Mucosa of descending colon (tissue), 3 donors: Measurements from ENCODE around the gene ZNF232. TPM values are rescaled to one million over a fixed set of nuclear protein-coding genes. Genes with fewer than 3 reads are reported as not detected.
"Not testable (repeated sequence)": the region's sequence is repeated elsewhere in the genome, so short reads cannot be mapped to it uniquely, and the experiment has no call there.

Source experiments
- ATAC-seq: fragments of 200-7000 bp; cut with Tn5 transposase; one replicate; pipeline ENCODE4 v1.9.1; 2020; ENCODE audit warnings: mild to moderate bottlenecking, moderate library complexity
- DNase-seq, 3 donors: peaks; one replicate each; pipeline ENCODE4 v3.0.0-alpha.2; 2020
- H3K36me3 ChIP-seq: fragments of 200-600 bp; one replicate; pipeline ENCODE4 v1.8.0; 2021; ENCODE audit warnings: low read depth, mild to moderate bottlenecking
- H3K4me1 ChIP-seq: fragments of 200-600 bp; one replicate; pipeline ENCODE4 v1.8.0; 2021; ENCODE audit warnings: low read depth, mild to moderate bottlenecking
- H3K4me3 ChIP-seq: fragments of 200-600 bp; one replicate; pipeline ENCODE4 v1.8.0; 2021; ENCODE audit warnings: mild to moderate bottlenecking
- H3K9me3 ChIP-seq: fragments of 200-600 bp; one replicate; pipeline ENCODE4 v1.8.0; 2021; ENCODE audit warnings: mild to moderate bottlenecking
- intact Hi-C, 2 donors: fragments of 100-400 bp; cut with DNase I in 1 of 2; cut with micrococcal nuclease in 1 of 2; formaldehyde crosslinking; loops; one replicate each; pipeline versions ENCODE4 v1.11.0 to v1.11.1; 2022; cut with DNase I, micrococcal nuclease
- long read RNA-seq, 2 donors: library from polyadenylated mRNA; unstranded; transcript quantifications; one replicate each; pipeline ENCODE4 v2.0.0, GENCODE V29; 2019 to 2021
- total RNA-seq, 3 donors: library from RNA; stranded (reverse); fragmentation: NEBNext Ultra II Directional in 2 of 3; extraction: Animal tissue kit (Norgen Biotek cat#: 25700) in 2 of 3; gene quantifications; one replicate each; pipeline versions ENCODE4 v1.2.1 to v1.2.4, GENCODE V29; 2021 to 2023
- TF ChIP-seq, protein P1 (sequence below): fragments of 200-600 bp; IDR thresholded peaks from one replicate; pipeline ENCODE4 v1.8.0; 2022; ENCODE audit warnings: antibody characterized with exemption, mild to moderate bottlenecking
- donor health status: DM: no; HTN: no; CAD: no; lungs with moderate emphysema.
- donor health status: DM: no; HTN: no; CAD: no.
- donor health status: DM: no; HTN: yes; CAD: no.

ZNF232 gene
- 10 to 100 TPM in 1 of 3 donors, 1 to 10 TPM in 2; 8.2 to 12.1 (median 8.4) TPM for total RNA-seq
- long read RNA-seq, donor 1, partial matches to known transcripts = 4 of 10 reads
- long read RNA-seq, donor 1, other reads (novel, unspliced or antisense) = 4 of 10 reads
- long read RNA-seq, donor 2, partial matches to known transcripts = 0 of 4 reads
- long read RNA-seq, donor 2, other reads (novel, unspliced or antisense) = 4 of 4 reads

DNA sequence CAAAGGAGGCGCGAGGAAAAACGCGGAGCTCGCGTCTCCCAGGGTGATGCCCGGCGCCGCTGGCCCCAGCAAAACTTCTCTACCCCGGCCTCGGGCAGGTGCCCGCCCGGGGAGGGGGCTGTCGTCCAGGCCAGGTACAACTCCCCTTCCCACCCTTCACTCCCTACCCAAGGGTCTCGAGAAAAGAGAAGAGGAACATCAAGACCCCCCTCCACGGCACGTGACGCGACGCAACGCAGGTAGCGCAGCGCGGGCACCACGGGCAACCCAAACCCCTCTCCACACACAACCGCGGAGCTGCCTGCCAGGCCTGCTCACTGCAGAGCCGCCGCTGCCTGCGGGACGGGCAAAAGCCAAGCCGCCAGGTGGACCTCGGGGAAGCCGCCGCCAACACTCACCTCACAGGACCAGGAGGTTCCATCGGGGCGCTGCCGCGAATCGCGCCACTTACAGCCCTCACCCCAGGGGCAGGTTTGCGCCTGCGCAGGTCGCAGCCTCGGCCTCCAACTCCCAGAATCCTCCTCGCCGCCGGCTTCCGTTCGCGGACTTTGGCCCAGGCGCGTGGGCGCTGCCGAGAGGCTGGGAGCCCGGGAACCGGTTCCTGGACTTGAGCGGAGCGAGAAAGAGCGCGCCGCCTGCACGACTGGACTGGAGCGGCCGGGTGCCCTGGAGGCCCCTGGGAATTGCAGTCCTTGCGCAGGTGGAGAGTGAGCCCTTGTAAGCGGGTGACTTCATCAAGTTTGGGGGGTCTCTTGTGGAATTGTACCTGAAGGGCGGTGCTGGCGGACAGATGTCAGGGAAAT lies at the start of gene ZNF232:
Gene ZNF232 (minus strand): TSS at position 477 of the 803 bp plus-strand sequence. CDS start 56 bp downstream, at position 421.
- H3K9me3 ChIP-seq = peaks cover 12% of the 10 kb centered on the region
- DNase-seq (peak; percentile 96 to 98 (median 97)), ATAC-seq (peak; percentile 99)
- TF ChIP-seq, protein P1, sequence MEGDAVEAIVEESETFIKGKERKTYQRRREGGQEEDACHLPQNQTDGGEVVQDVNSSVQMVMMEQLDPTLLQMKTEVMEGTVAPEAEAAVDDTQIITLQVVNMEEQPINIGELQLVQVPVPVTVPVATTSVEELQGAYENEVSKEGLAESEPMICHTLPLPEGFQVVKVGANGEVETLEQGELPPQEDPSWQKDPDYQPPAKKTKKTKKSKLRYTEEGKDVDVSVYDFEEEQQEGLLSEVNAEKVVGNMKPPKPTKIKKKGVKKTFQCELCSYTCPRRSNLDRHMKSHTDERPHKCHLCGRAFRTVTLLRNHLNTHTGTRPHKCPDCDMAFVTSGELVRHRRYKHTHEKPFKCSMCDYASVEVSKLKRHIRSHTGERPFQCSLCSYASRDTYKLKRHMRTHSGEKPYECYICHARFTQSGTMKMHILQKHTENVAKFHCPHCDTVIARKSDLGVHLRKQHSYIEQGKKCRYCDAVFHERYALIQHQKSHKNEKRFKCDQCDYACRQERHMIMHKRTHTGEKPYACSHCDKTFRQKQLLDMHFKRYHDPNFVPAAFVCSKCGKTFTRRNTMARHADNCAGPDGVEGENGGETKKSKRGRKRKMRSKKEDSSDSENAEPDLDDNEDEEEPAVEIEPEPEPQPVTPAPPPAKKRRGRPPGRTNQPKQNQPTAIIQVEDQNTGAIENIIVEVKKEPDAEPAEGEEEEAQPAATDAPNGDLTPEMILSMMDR = no peak
- H3K4me3 ChIP-seq = peak within 1 kb of the TSS; percentile 38
- intact Hi-C loops = no loop called here
- no peaks in the 10 kb centered on the region for H3K36me3 ChIP-seq
- H3K4me1 ChIP-seq = peaks cover 6% of the 10 kb centered on the region

DNA sequence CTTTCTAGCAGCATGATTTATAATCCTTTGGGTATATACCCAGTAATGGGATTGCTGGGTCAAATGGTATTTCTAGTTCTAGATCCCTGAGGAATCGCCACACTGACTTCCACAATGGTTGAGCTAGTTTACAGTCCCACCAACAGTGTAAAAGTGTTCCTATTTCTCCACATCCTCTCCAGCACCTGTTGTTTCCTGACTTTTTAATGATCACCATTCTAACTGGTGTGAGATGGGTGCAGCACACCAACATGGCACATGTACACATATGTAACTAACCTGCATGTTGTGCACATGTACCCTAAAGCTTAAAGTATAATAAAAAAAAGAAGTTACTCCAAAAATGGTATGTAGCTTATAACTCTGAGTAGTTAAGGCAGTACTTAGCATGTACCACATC lies 49.0 kb upstream of the ZNF232 start:
- ATAC-seq, DNase-seq, H3K4me3 ChIP-seq, H3K9me3 ChIP-seq, intact Hi-C loops, H3K36me3 ChIP-seq, H3K4me1 ChIP-seq: not testable (repeated sequence)

DNA sequence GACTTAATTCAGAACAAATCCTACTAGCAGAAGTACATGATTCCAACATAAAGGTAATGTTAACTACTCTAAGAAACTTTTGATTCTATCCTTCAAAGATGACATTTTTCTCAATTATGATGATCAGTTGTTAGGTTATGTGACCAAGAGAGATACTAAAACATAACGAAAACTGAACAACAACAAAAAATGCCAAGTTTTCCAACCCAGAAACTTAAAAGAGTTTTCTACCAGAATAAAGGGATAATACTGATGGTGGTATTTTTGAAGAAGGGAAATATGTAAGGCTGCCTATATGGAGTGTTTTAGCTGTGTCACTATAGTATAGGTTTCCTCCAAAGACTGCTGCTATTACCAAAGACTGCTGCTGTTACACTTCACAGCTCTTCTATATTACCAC lies 34.4 kb upstream of the ZNF232 start:
- H3K36me3 ChIP-seq, H3K9me3 ChIP-seq, H3K4me1 ChIP-seq, DNase-seq, intact Hi-C loops, ATAC-seq, H3K4me3 ChIP-seq: not testable (repeated sequence)

DNA sequence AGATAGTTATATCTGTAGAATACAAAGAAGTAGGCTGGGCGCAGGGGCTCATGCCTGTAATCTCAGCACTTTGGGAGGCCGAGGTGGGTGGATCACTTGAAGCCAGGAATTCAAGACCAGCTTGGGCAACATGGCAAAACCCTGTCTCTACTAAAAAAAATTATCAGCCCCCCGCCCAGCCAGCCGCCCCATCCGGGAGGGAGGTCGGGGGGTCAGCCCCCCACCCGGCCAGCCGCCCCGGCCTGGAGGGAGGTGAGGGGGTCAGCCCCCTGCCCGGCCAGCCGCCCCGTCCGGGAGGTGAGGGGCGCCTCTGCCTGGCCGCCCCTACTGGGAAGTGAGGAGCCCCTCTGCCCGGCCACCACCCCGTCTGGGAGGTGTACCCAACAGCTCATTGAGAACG lies 31.2 kb upstream of the ZNF232 start:
- H3K36me3 ChIP-seq, H3K4me3 ChIP-seq, H3K4me1 ChIP-seq, ATAC-seq, H3K9me3 ChIP-seq, DNase-seq, intact Hi-C loops: not testable (repeated sequence)

DNA sequence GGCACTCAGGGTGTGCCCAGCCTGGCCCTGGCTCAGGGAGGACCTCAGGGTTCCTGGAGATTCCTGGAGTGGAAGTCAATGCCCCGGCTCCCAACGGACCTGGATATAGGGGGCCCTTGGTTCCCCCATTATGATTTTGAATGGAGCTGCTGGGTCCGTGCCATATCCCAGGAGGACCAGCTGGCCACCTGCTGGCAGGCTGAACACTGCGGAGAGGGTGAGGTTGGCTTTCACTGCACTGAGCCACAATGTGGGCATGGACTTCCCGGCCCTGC lies 27.7 kb upstream of the ZNF232 start:
- ATAC-seq (no peak), DNase-seq (no peak)
- TF ChIP-seq, protein P1 = no peak
- no peak overlapping the region for H3K4me3 ChIP-seq
- H3K36me3 ChIP-seq = no peaks in the 10 kb centered on the region
- intact Hi-C loops = no loop called here
- no peaks in the 10 kb centered on the region for H3K4me1 ChIP-seq
- no peaks in the 10 kb centered on the region for H3K9me3 ChIP-seq

DNA sequence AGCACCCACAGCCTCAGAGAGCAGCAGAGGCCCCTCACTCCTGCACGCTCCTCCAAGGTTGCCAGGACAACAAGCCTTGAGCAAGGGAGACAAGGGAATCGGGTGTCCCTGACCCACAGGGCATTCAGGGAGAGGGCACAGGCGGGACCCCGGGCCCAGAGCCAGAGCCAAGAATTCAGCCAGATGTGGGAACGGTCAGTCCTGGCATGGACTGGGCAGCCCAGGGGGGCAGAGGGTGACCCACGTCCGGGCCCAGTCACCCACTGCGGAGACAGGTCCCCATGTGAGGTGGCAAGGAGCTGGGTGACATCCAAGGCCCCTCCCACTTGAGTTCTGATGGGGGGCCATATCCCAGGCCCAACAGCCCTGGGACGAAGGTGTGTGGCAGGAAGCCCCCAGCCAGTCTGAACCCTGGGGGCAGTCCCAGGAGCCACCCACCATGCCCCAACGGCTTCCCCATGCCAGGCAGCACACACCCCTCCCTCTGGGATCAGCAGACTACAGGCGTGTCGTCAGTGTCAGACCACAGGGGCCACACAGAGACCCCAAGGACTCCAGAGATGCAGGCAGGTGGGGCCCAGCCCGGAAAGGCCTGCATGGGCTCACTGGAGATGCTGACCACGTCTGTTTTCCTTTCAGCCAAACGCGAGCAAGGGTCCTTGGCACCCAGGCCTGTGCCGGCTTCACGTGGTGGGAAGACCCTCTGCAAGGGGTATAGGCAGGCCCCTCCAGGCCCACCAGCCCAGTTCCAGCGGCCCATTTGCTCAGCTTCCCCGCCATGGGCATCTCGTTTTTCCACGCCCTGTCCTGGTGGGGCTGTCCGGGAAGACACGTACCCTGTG lies 27.2 kb upstream of the ZNF232 start:
- no peak for ATAC-seq
- intact Hi-C loops = no loop called here

DNA sequence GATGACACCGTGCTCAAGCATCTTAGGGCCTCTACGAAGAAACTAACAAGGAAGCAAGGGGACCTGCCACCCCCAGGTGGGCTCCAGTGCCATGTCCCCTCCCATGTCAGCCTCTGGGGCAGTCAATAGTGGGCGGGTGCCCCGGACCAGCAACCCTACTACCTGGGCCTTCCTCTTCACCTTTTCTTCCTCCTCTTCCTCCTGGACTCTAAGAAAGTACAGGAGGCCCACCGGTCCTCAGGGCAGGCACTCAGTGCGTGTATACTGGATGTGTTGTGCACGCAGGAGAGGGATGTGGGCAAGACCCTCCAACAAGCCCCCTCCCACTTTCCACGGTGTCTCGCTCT lies 26.5 kb upstream of the ZNF232 start:
- ATAC-seq, H3K4me3 ChIP-seq, intact Hi-C loops, H3K9me3 ChIP-seq, DNase-seq, H3K36me3 ChIP-seq, H3K4me1 ChIP-seq: not testable (repeated sequence)

More for the DNA sequence above, 27.2 kb upstream of the ZNF232 start:
- Histone ChIP-seq H3K36me3 (no peaks in the 10 kb centered on the region), H3K9me3 (no peaks in the 10 kb centered on the region), H3K4me1 (no peaks in the 10 kb centered on the region), H3K4me3 (no peak overlapping the region)
- TF ChIP-seq, protein P1 = no peak
- no peak for DNase-seq

DNA sequence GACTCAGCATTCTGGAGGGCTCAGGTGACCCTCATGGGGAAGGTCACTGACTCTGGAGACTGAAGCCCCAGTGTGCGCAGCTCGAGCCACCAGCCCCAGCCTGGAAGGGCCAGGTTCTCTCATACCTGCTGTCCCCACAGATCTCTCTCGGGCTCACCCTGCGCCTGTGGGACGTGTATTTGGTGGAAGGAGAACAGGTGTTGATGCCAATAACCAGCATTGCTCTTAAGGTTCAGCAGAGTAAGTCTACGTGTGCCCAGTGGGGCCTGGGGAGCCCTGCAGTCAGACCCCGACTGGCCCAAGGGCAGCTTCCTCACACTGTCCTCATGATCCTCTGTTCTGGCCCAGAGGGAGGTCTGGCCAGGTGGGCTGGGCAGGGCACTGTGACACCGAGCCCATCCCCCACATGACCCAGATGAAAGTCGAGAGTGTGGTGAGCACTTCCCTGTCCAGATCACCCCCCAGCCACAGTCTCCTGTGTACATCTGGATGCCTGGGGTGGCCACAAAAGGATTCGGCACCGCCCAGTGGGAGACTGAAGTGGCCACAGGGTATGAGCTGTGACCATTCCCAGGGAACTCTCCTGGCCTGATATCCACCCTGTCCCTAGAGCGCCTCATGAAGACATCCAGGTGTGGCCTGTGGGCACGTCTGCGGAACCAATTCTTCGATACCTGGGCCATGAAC lies 26.0 kb upstream of the ZNF232 start:
- H3K4me1 ChIP-seq, DNase-seq, H3K4me3 ChIP-seq, intact Hi-C loops, ATAC-seq, H3K9me3 ChIP-seq, H3K36me3 ChIP-seq: not testable (repeated sequence)

DNA sequence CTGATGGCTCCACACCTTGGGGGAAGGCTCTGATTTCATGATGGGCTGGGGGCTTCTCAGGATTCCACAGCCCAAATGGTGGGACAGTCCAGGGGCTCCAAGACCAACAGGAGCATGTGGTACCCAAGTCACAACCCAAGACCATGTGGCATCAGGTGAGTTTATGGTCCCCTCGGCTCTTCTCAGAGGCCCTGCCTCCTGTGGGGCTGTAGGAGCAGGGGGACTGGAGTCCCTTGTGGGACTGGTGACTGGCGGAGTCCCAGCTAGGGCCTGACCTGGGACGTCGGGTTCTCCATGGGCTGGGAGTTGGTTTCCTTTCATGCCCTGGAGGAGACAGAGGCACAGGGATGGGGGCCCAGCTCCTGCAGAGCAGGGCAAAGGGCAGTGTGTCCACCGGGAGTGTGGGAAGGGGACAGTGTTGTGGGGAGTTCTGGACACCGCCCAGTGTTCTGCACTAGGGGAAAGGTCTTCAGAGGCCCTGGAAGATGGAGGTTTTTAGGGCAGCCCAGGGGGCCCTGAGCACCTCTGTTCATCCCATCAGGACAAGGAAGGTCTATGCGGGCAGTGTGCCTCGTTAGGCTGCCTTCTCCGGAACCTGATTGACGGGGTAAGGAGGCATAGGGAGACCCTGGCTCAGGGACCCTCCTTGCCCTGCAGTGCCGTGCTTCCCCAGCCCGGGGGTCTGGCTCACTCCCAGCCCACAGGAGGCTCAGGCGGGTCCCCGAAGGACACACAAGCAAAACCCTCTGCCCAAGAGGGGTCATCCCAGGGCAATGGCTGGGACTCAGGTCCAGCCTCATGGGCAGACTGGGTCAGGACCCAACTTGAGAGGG lies 25.1 kb upstream of the ZNF232 start:
- intact Hi-C loops, H3K9me3 ChIP-seq, H3K4me1 ChIP-seq, ATAC-seq, DNase-seq, H3K36me3 ChIP-seq, H3K4me3 ChIP-seq: not testable (repeated sequence)
